HG02973 (cell line): Measurements from ENCODE around the gene CXCL12.

ENCODE experiments used
- ATAC-seq: cut with Tn5 transposase; IDR thresholded peaks from one replicate; pipeline ENCODE4 v1.9.1; 2021; ENCODE audit warnings: moderate library complexity; ENCODE audit not compliant: unreplicated experiment

The CXCL12 gene

GRCh38 chr10:44385696-44386441 is 972 bp upstream of the CXCL12 start:
- no peak for ATAC-seq

GRCh38 chr10:44384601-44385025 is 284 bp downstream of the CXCL12 start:
- ATAC-seq, result no peak

GRCh38 chr10:44383749-44384600 is 922 bp downstream of the CXCL12 start:
- ATAC-seq, result no peak

- no peak for ATAC-seq
Observed at GRCh38 chr10:44382981-44383748, 1.7 kb downstream of the CXCL12 start.

GRCh38 chr10:44382131-44382858 is 2.6 kb downstream of the CXCL12 start:
- no peak for ATAC-seq

GRCh38 chr10:44380829-44381600 is 3.9 kb downstream of the CXCL12 start:
- ATAC-seq, result no peak

GRCh38 chr10:44379907-44380306 is 5.0 kb downstream of the CXCL12 start:
- ATAC-seq, result no peak

GRCh38 chr10:44378626-44379025 is 6.3 kb downstream of the CXCL12 start:
- no peak for ATAC-seq

GRCh38 chr10:44377651-44378310 is 7.1 kb downstream of the CXCL12 start:
- ATAC-seq, result no peak

- ATAC-seq, result no peak
Observed at GRCh38 chr10:44376472-44377099, 8.3 kb downstream of the CXCL12 start.

- no peak for ATAC-seq
Observed at GRCh38 chr10:44374155-44374554, 10.7 kb downstream of the CXCL12 start.

GRCh38 chr10:44373341-44373995 is 11.4 kb downstream of the CXCL12 start:
- no peak for ATAC-seq

- no peak for ATAC-seq
Observed at GRCh38 chr10:44372181-44372580, 12.7 kb downstream of the CXCL12 start.

GRCh38 chr10:44370731-44371248 is 14.1 kb downstream of the CXCL12 start:
- no peak for ATAC-seq

GRCh38 chr10:44369854-44370253 is 15.0 kb downstream of the CXCL12 start:
- no peak for ATAC-seq

- ATAC-seq, result no peak
Observed at GRCh38 chr10:44369296-44369695, 15.6 kb downstream of the CXCL12 start.

GRCh38 chr10:44368637-44369036 is 16.3 kb downstream of the CXCL12 start:
- no peak for ATAC-seq

GRCh38 chr10:44366941-44367630 is 17.8 kb downstream of the CXCL12 start:
- ATAC-seq, result no peak
